B cell (primary cell): ENCODE data around the gene EFCC1. TPM values are rescaled to one million over a fixed set of nuclear protein-coding genes. Genes with fewer than 3 reads are reported as not detected.

Source experiments
- ATAC-seq: fragments of 200-7000 bp; cut with Tn5 transposase; one replicate; pipeline ENCODE4 v1.10.0; 2021; ENCODE audit warnings: low read depth, mild to moderate bottlenecking, moderate number of reproducible peaks, moderate library complexity
- CTCF ChIA-PET: fragments of 350-600 bp; sonication (Branson Sonifier 250); formaldehyde crosslinking; loops from one replicate; lab custom pipeline; 2021; ENCODE audit warnings: antibody characterized with exemption, inconsistent platforms; lab: Charles Lee
- POLR2A ChIA-PET: fragments of 350-600 bp; sonication (Branson Sonifier 250); formaldehyde crosslinking; loops from one replicate; lab custom pipeline; 2021; ENCODE audit warnings: antibody characterized with exemption; lab: Charles Lee
- DNase-seq: peaks from one replicate; pipeline ENCODE4 v3.0.0; 2013
- H2AFZ ChIP-seq: 2 replicates; pipeline ENCODE4 v1.6.1; 2012; ENCODE audit warnings: mild to moderate bottlenecking, low read depth, low read length; ENCODE audit not compliant: insufficient read depth, poor library complexity, severe bottlenecking
- H3K27ac ChIP-seq, 2 donors: 1 replicate in 1 of 2; 2 replicates in 1 of 2; pipeline ENCODE4 v1.5.1; 2012 to 2013; ENCODE audit warnings: low read length in 2 of 2, mild to moderate bottlenecking in 2 of 2, moderate library complexity in 1 of 2
- H3K27me3 ChIP-seq, 4 experiments: fragments of 200-600 bp in 1 of 4; sonication (generic) in 1 of 4; replicated peaks in 1 of 4; 1 replicate in 2 of 4; 2 replicates in 2 of 4; pipeline versions ENCODE4 v1.6.1 to v1.7.0; 2013 to 2016; ENCODE audit warnings: low read length in 3 of 4, mild to moderate bottlenecking in 2 of 4, mixed read lengths in 1 of 4, moderate library complexity in 1 of 4; ENCODE audit not compliant: insufficient read depth in 4 of 4, control insufficient read depth in 3 of 4; ENCODE audit errors: control extremely low read depth in 1 of 4
- H3K36me3 ChIP-seq, 2 experiments: replicated peaks in 1 of 2; 1 replicate in 1 of 2; 2 replicates in 1 of 2; pipeline versions ENCODE4 v1.6.1 to v1.7.1; 2013; ENCODE audit warnings: low read length in 1 of 2; ENCODE audit not compliant: insufficient read depth in 2 of 2, control insufficient read depth in 1 of 2; ENCODE audit errors: control extremely low read depth in 1 of 2, extremely low read depth in 1 of 2
- H3K4me1 ChIP-seq, 2 donors: fragments of 200-600 bp in 1 of 2; sonication (generic) in 1 of 2; 1 replicate in 1 of 2; 2 replicates in 1 of 2; pipeline versions ENCODE4 v1.5.1 to v1.6.1; 2013 to 2017; ENCODE audit warnings: low read length in 2 of 2; ENCODE audit not compliant: control insufficient read depth in 2 of 2, insufficient read depth in 2 of 2
- H3K4me2 ChIP-seq: replicated peaks from 2 replicates; pipeline ENCODE3; 2012; ENCODE audit warnings: mild to moderate bottlenecking, low read depth, low read length; ENCODE audit not compliant: poor library complexity, severe bottlenecking
- H3K4me3 ChIP-seq, 5 experiments: fragments of 200-600 bp in 1 of 5; sonication (generic) in 1 of 5; 1 replicate in 3 of 5; 2 replicates in 2 of 5; pipeline versions ENCODE4 v1.5.1 to v1.7.0; 2011 to 2016; ENCODE audit warnings: low read length in 4 of 5, mild to moderate bottlenecking in 4 of 5, low read depth in 2 of 5, control low read depth in 1 of 5, moderate library complexity in 1 of 5; ENCODE audit not compliant: insufficient read depth in 1 of 5; ENCODE audit errors: control extremely low read depth in 1 of 5, extremely low read depth in 1 of 5
- H3K79me2 ChIP-seq: fragments of 200-600 bp; sonication (generic); one replicate; pipeline ENCODE4 v1.6.0; 2016; ENCODE audit warnings: low read length; ENCODE audit not compliant: control insufficient read depth, insufficient read depth
- H3K9ac ChIP-seq: fragments of 200-600 bp; sonication (generic); 2 replicates; pipeline ENCODE4 v1.6.1; 2017; ENCODE audit warnings: mild to moderate bottlenecking, low read length, moderate library complexity
- H3K9me3 ChIP-seq, 3 donors: one replicate each; pipeline versions ENCODE4 v1.6.1 to v1.7.1; 2013; ENCODE audit warnings: low read length in 2 of 3; ENCODE audit not compliant: control insufficient read depth in 2 of 3, insufficient read depth in 1 of 3; ENCODE audit errors: control extremely low read depth in 1 of 3
- H4K20me1 ChIP-seq: 2 replicates; pipeline ENCODE4 v1.6.0; 2012; ENCODE audit warnings: mild to moderate bottlenecking, low read length; ENCODE audit not compliant: insufficient read depth, control insufficient read depth, poor library complexity, severe bottlenecking
- H3K27ac Mint-ChIP-seq: one replicate; pipeline ENCODE4 v1.8.0; 2021; ENCODE audit warnings: mixed read lengths
- H3K27me3 Mint-ChIP-seq: one replicate; pipeline ENCODE4 v1.8.0; 2021; ENCODE audit warnings: mixed read lengths
- H3K4me1 Mint-ChIP-seq: one replicate; pipeline ENCODE4 v1.8.0; 2021; ENCODE audit warnings: mixed read lengths
- H3K4me3 Mint-ChIP-seq: one replicate; pipeline ENCODE4 v1.8.0; 2021; ENCODE audit warnings: mixed read lengths
- H3K9me3 Mint-ChIP-seq: one replicate; pipeline ENCODE4 v1.8.0; 2022; ENCODE audit warnings: mixed read lengths; ENCODE audit not compliant: insufficient read depth
- CTCF ChIP-seq: fragments of 200-600 bp; IDR thresholded peaks from one replicate; pipeline ENCODE4 v1.8.0; 2022; ENCODE audit warnings: antibody characterized with exemption, mild to moderate bottlenecking
- EZH2 ChIP-seq: IDR thresholded peaks from 2 replicates; pipeline ENCODE4 v1.6.1; 2012; ENCODE audit warnings: borderline replicate concordance, low read depth, mild to moderate bottlenecking, moderate library complexity, low read length; ENCODE audit not compliant: insufficient read depth, poor library complexity, severe bottlenecking
- WGBS: methylation state at CpG from one replicate; pipeline ENCODE4 v1.1.5; 2013; ENCODE audit warnings: missing lambda C conversion rate; ENCODE audit not compliant: insufficient coverage; 5-methylcytosine and 5-hydroxymethylcytosine counted together
- intact Hi-C: fragments of 100-400 bp; cut with micrococcal nuclease; formaldehyde crosslinking; loops from one replicate; pipeline ENCODE4 v1.10.0; 2022
- polyA plus RNA-seq: library from polyadenylated mRNA; depleted of rRNA; stranded (reverse); fragments of >200 nt; gene quantifications from 2 replicates; pipeline ENCODE4 v1.2.3, GENCODE V29; 2012
- total RNA-seq, 2 donors: library from RNA; stranded (reverse); fragments of 120-200 nt in 1 of 2; gene quantifications; 1 replicate in 1 of 2; 2 replicates in 1 of 2; pipeline versions ENCODE4 v1.2.3 to v1.2.4, GENCODE V29; 2013 to 2022

The EFCC1 gene
- total and polyA plus RNA-seq, 2 donors (not counting 1 experiment from before 2014, with no cell fraction given) = 0.06 TPM; not detected in 1

- intact Hi-C loops = no loop called here
Observed at GRCh38 chr3:129000742-129001100, 383 bp upstream of the EFCC1 start.

More at GRCh38 chr3:129000742-129001100, 383 bp upstream of the EFCC1 start:
- no peak for DNase-seq
- CTCF ChIA-PET = no interaction called here
- no peak overlapping the region for H3K27ac ChIP-seq
- Mint-ChIP-seq H3K4me1 (peaks cover 26% of the 10 kb centered on the region), H3K4me3 (peak overlapping the region; percentile 39), H3K27me3 (peaks cover 68% of the 10 kb centered on the region), H3K27ac (no peak overlapping the region), H3K9me3 (peaks cover 4% of the 10 kb centered on the region)
- TF ChIP-seq EZH2 (no peak), CTCF (no peak)
- POLR2A ChIA-PET = no interaction called here
- H3K4me3 ChIP-seq = no peak overlapping the region
- H3K79me2 ChIP-seq = no peaks in the 10 kb centered on the region
- H3K9me3 ChIP-seq = peaks cover 0 to 20% (median 3%) of the 10 kb centered on the region in 3 donors
- 60% methylated on average over 15 of the region's 15 CpGs for WGBS
- H3K36me3 ChIP-seq = no peaks in the 10 kb centered on the region
- H3K4me1 ChIP-seq = peaks cover 38% of the 10 kb centered on the region in 2 donors
- H2AFZ ChIP-seq = peak overlapping the region; percentile 14
- no peak for ATAC-seq
- peaks cover 0 to 87% (median 41%) of the 10 kb centered on the region in 4 experiments for H3K27me3 ChIP-seq
- no peaks in the 10 kb centered on the region for H4K20me1 ChIP-seq
- no peak overlapping the region for H3K9ac ChIP-seq
- H3K4me2 ChIP-seq = peak overlapping the region; percentile 78
